Epithelial cell of esophagus (primary cell): ENCODE data around the gene TSPAN9.
A peak's percentile ranks its signal among the peaks of the same experiment; 100 is the strongest.

ENCODE experiments used
- DNase-seq: peaks from one replicate; pipeline ENCODE4 v3.0.0; 2010; ENCODE audit warnings: low read depth
- H3K4me3 ChIP-seq: 2 replicates; pipeline ENCODE4 v1.5.1; 2011; ENCODE audit warnings: mild to moderate bottlenecking, low read length, control low read depth
- TF ChIP-seq, protein P1 (sequence below): IDR thresholded peaks from 2 replicates; pipeline ENCODE4 v1.5.1; 2011; ENCODE audit warnings: low read depth, mild to moderate bottlenecking, low read length, control low read depth, inconsistent platforms; ENCODE audit not compliant: insufficient read depth; ENCODE audit errors: missing control alignments

The TSPAN9 gene

GRCh38 chr12:3044141-3044630, 33.0 kb upstream of the TSPAN9 start:
- DNase-seq, result no peak
- TF ChIP-seq, protein P1, sequence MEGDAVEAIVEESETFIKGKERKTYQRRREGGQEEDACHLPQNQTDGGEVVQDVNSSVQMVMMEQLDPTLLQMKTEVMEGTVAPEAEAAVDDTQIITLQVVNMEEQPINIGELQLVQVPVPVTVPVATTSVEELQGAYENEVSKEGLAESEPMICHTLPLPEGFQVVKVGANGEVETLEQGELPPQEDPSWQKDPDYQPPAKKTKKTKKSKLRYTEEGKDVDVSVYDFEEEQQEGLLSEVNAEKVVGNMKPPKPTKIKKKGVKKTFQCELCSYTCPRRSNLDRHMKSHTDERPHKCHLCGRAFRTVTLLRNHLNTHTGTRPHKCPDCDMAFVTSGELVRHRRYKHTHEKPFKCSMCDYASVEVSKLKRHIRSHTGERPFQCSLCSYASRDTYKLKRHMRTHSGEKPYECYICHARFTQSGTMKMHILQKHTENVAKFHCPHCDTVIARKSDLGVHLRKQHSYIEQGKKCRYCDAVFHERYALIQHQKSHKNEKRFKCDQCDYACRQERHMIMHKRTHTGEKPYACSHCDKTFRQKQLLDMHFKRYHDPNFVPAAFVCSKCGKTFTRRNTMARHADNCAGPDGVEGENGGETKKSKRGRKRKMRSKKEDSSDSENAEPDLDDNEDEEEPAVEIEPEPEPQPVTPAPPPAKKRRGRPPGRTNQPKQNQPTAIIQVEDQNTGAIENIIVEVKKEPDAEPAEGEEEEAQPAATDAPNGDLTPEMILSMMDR, result no peak
- H3K4me3 ChIP-seq, result no peak overlapping the region

GRCh38 chr12:3045494-3045893, 31.7 kb upstream of the TSPAN9 start:
- no peak overlapping the region for H3K4me3 ChIP-seq
- DNase-seq, result no peak
- TF ChIP-seq, protein P1, result no peak

DNA sequence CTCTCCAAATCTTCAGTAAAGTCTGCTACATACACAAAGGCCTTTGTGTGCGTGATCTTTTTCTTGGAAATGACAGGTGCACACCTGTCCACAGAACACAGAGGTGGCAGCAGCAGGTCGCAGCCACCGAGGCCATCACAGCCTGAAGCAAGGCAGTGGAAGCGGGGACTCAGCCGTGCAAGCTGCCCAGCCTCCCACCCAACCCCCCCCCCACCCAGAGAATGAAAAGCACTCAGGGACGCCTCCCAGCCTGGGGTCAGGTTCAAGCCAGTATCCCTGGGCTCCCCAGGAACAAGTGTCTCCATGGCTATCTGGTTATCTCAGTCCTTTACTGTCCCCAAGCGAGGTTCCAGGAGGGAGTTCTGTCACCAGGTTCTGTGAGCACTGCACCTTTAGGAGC, 31.2 kb upstream of the TSPAN9 start:
- H3K4me3 ChIP-seq, result no peak overlapping the region
- no peak for DNase-seq
- TF ChIP-seq, protein P1, result no peak

GRCh38 chr12:3046441-3047200, 30.6 kb upstream of the TSPAN9 start:
- TF ChIP-seq, protein P1, result no peak
- no peak overlapping the region for H3K4me3 ChIP-seq
- peak; percentile 19 for DNase-seq

GRCh38 chr12:3047961-3048360, 29.2 kb upstream of the TSPAN9 start:
- DNase-seq, result no peak
- no peak overlapping the region for H3K4me3 ChIP-seq
- TF ChIP-seq, protein P1, result no peak

GRCh38 chr12:3048540-3048939, 28.6 kb upstream of the TSPAN9 start:
- DNase-seq, result no peak
- H3K4me3 ChIP-seq, result no peak overlapping the region
- TF ChIP-seq, protein P1, result no peak

GRCh38 chr12:3049176-3049575, 28.0 kb upstream of the TSPAN9 start:
- H3K4me3 ChIP-seq, result no peak overlapping the region
- no peak for DNase-seq
- TF ChIP-seq, protein P1, result no peak
